Measurements from ENCODE around the gene DDR1.

DNA sequence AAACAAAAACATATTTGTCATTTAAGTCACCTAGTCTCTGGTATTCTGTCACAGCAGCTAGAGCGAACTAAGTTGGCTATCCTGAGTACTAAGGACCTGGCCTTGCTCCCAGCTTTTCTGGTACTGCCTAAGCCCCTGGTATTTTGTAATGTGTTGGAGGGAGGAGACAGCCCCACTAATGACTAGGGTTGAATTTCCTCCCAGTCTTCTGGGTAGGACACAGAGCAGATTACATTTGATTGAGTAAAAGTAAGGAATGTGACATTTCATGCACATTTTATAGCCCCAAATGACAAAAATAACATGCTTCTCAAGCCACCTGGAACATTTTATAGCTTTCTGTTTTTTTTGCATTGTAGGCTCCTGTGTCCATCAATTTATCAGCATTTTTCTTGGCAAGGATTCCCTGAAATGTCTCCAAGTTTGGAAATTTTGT, 47.9 kb upstream of the DDR1 start:
- no peak for TF ChIP-seq POLR2A (IDR thresholded peaks at IDR 0.05; ENCODE audit: low read depth, low read length)
- TF ChIP-seq POLR2AphosphoS5 (IDR thresholded peaks at IDR 0.05; ENCODE audit: low read depth, low read length) = no peak
- no peak for TF ChIP-seq TAF1 (IDR thresholded peaks at IDR 0.05; ENCODE audit: low read depth, low read length)

Measured in GM12891 (cell line).